Colonic mucosa (tissue), 4 donors: ENCODE measurements around the gene EDC3. TPM values are rescaled to one million over a fixed set of nuclear protein-coding genes. Genes with fewer than 3 reads are reported as not detected.

Experiments
- DNase-seq: peaks from one replicate; pipeline ENCODE4 v3.0.0-alpha.2; 2020
- H3K27ac ChIP-seq: fragments of 200-600 bp; one replicate; pipeline ENCODE4 v1.8.0; 2021
- H3K27me3 ChIP-seq: fragments of 200-600 bp; one replicate; pipeline ENCODE4 v1.8.0; 2021
- H3K36me3 ChIP-seq: fragments of 200-600 bp; one replicate; pipeline ENCODE4 v1.8.0; 2021
- H3K4me1 ChIP-seq: fragments of 200-600 bp; one replicate; pipeline ENCODE4 v1.8.0; 2021; ENCODE audit warnings: mild to moderate bottlenecking
- H3K4me3 ChIP-seq: fragments of 200-600 bp; one replicate; pipeline ENCODE4 v1.8.0; 2021
- H3K9ac ChIP-seq, 2 donors: one replicate each; pipeline ENCODE4 v1.7.0; 2013; ENCODE audit warnings: control low read depth in 2 of 2, low read depth in 2 of 2, low read length in 2 of 2
- H3K9me3 ChIP-seq: fragments of 200-600 bp; one replicate; pipeline ENCODE4 v1.8.0; 2021
- CTCF ChIP-seq: fragments of 200-600 bp; IDR thresholded peaks from one replicate; pipeline ENCODE4 v1.8.0; 2022; ENCODE audit warnings: antibody characterized with exemption, mild to moderate bottlenecking
- intact Hi-C: fragments of 100-400 bp; cut with DNase I; formaldehyde crosslinking; loops from one replicate; pipeline ENCODE4 v1.14.1; 2022
- total RNA-seq, 2 donors: library from RNA; stranded (reverse); fragmentation: NEBNext Ultra II Directional in 1 of 2; extraction: Animal tissue kit (Norgen Biotek cat#: 25700) in 1 of 2; gene quantifications; one replicate each; pipeline ENCODE4 v1.2.1, GENCODE V29; 2021
- donor health status: healthy.
- donor health status: DM: no; HTN: no; CAD: no.
- donor health status: DM: no; HTN: no; CAD: no.

The EDC3 gene
- total RNA-seq, 2 donors from 2014 or later: 21.3 to 32.7 TPM

GRCh38 chr15:74709011-74709410 is 13.2 kb upstream of the EDC3 start:
- no peak overlapping the region for H3K9ac ChIP-seq
- no peaks in the 10 kb centered on the region for H3K36me3 ChIP-seq
- intact Hi-C loops: no loop called here
- no peaks in the 10 kb centered on the region for H3K9me3 ChIP-seq
- H3K4me3 ChIP-seq: no peak overlapping the region
- no peak for DNase-seq
- no peak overlapping the region for H3K27ac ChIP-seq
- no peaks in the 10 kb centered on the region for H3K4me1 ChIP-seq
- no peak for TF ChIP-seq CTCF
- no peaks in the 10 kb centered on the region for H3K27me3 ChIP-seq

- no peaks in the 10 kb centered on the region for H3K36me3 ChIP-seq
- intact Hi-C loops: no loop called here
- TF ChIP-seq CTCF: no peak
- DNase-seq: no peak
- H3K27ac ChIP-seq: no peak overlapping the region
- H3K4me1 ChIP-seq: peaks cover 4% of the 10 kb centered on the region
- no peak overlapping the region for H3K4me3 ChIP-seq
- H3K9ac ChIP-seq: peak overlapping the region in 1 of 2 donors; percentile 85
- H3K27me3 ChIP-seq: no peaks in the 10 kb centered on the region
- no peaks in the 10 kb centered on the region for H3K9me3 ChIP-seq
These were observed 984 bp upstream of the EDC3 start for GRCh38 chr15:74696808-74697207.

GRCh38 chr15:74696398-74696729 is 540 bp upstream of the EDC3 start:
- intact Hi-C loops: no loop called here
- Histone ChIP-seq H3K9ac (peak overlapping the region; percentile 75 to 85), H3K27ac (no peak overlapping the region), H3K9me3 (no peaks in the 10 kb centered on the region), H3K4me1 (peaks cover 4% of the 10 kb centered on the region), H3K27me3 (no peaks in the 10 kb centered on the region), H3K36me3 (no peaks in the 10 kb centered on the region), H3K4me3 (peak overlapping the region; percentile 92)
- TF ChIP-seq CTCF: no peak
- DNase-seq: no peak

- H3K36me3 ChIP-seq: no peaks in the 10 kb centered on the region
- H3K27me3 ChIP-seq: no peaks in the 10 kb centered on the region
- DNase-seq: no peak
- no peak for TF ChIP-seq CTCF
- peaks cover 4% of the 10 kb centered on the region for H3K4me1 ChIP-seq
- H3K4me3 ChIP-seq: no peak overlapping the region
- no peaks in the 10 kb centered on the region for H3K9me3 ChIP-seq
- intact Hi-C loops: no loop called here
- no peak overlapping the region for H3K9ac ChIP-seq
- no peak overlapping the region for H3K27ac ChIP-seq
These were observed 3.5 kb downstream of the EDC3 start for GRCh38 chr15:74692327-74692726.

- intact Hi-C loops: no loop called here
- no peak for TF ChIP-seq CTCF
- H3K9me3 ChIP-seq: no peaks in the 10 kb centered on the region
- H3K4me3 ChIP-seq: no peak overlapping the region
- no peak overlapping the region for H3K27ac ChIP-seq
- no peak overlapping the region for H3K9ac ChIP-seq
- no peaks in the 10 kb centered on the region for H3K27me3 ChIP-seq
- DNase-seq: no peak
- H3K36me3 ChIP-seq: no peaks in the 10 kb centered on the region
- no peaks in the 10 kb centered on the region for H3K4me1 ChIP-seq
These were observed 12.1 kb downstream of the EDC3 start for GRCh38 chr15:74683758-74684157.

GRCh38 chr15:74682954-74683353 is 12.9 kb downstream of the EDC3 start:
- H3K27me3 ChIP-seq: no peaks in the 10 kb centered on the region
- DNase-seq: no peak
- H3K4me1 ChIP-seq: no peaks in the 10 kb centered on the region
- no peaks in the 10 kb centered on the region for H3K9me3 ChIP-seq
- no peak for TF ChIP-seq CTCF
- no peak overlapping the region for H3K9ac ChIP-seq
- H3K27ac ChIP-seq: no peak overlapping the region
- H3K36me3 ChIP-seq: no peaks in the 10 kb centered on the region
- intact Hi-C loops: no loop called here
- no peak overlapping the region for H3K4me3 ChIP-seq
